C4-2B (cell line): ENCODE data around the gene GJA3.

Experiments
- CTCF ChIP-seq: fragments of 450-650 bp; conservative IDR thresholded peaks from 2 replicates; pipeline ENCODE4 v1.5.1; 2017; ENCODE audit warnings: mild to moderate bottlenecking
- ZFX ChIP-seq: fragments of 450-650 bp; IDR thresholded peaks from 2 replicates; pipeline ENCODE4 v1.6.1; 2017

- no peak for TF ChIP-seq CTCF
- TF ChIP-seq ZFX: no peak
Observed at GRCh38 chr13:20173116-20173746, 12.4 kb upstream of the GJA3 start.
